Nephron (organoid): ENCODE measurements around the gene DHRS7C.

Source experiments
- H3K27ac Mint-ChIP-seq, 3 experiments: 2 replicates each; pipeline ENCODE4 v1.8.0; 2020; ENCODE audit warnings: mixed read lengths in 3 of 3, mild to moderate bottlenecking in 2 of 3, moderate library complexity in 1 of 3
- H3K27me3 Mint-ChIP-seq: 2 replicates; pipeline ENCODE4 v1.8.0; 2021; ENCODE audit warnings: low read depth, mild to moderate bottlenecking, moderate library complexity, mixed read lengths
- H3K36me3 Mint-ChIP-seq: 2 replicates; pipeline ENCODE4 v1.8.0; 2020; ENCODE audit warnings: low read depth, mixed read lengths
- H3K4me1 Mint-ChIP-seq: 2 replicates; pipeline ENCODE4 v1.8.0; 2020; ENCODE audit warnings: mixed read lengths
- H3K4me3 Mint-ChIP-seq, 3 experiments: 2 replicates each; pipeline ENCODE4 v1.8.0; 2020; ENCODE audit warnings: mild to moderate bottlenecking in 3 of 3, mixed read lengths in 3 of 3, moderate library complexity in 2 of 3
- H3K9me3 Mint-ChIP-seq: 2 replicates; pipeline ENCODE4 v1.8.0; 2020; ENCODE audit warnings: mixed read lengths
- CTCF ChIP-seq, 3 experiments: fragments of 200-600 bp; sonication (generic); IDR thresholded peaks; one replicate each; pipeline ENCODE4 v1.5.0; 2021; ENCODE audit warnings: antibody characterized with exemption in 3 of 3; ENCODE audit not compliant: unreplicated experiment in 3 of 3

The DHRS7C gene

GRCh38 chr17:9813166-9813565 is 21.8 kb upstream of the DHRS7C start:
- Mint-ChIP-seq H3K9me3 (no peaks in the 10 kb centered on the region), H3K27me3 (peaks cover 14% of the 10 kb centered on the region), H3K36me3 (no peaks in the 10 kb centered on the region), H3K4me1 (no peaks in the 10 kb centered on the region), H3K27ac (no peak overlapping the region), H3K4me3 (no peak overlapping the region)
- no peak for TF ChIP-seq CTCF (IDR thresholded peaks at IDR 0.05; ENCODE audit: unreplicated experiment in 3 of 3)

GRCh38 chr17:9811537-9811936 is 20.1 kb upstream of the DHRS7C start:
- H3K9me3 Mint-ChIP-seq, result no peaks in the 10 kb centered on the region
- no peak overlapping the region for H3K4me3 Mint-ChIP-seq
- H3K27me3 Mint-ChIP-seq, result peaks cover 13% of the 10 kb centered on the region
- H3K36me3 Mint-ChIP-seq, result no peaks in the 10 kb centered on the region
- H3K27ac Mint-ChIP-seq, result no peak overlapping the region
- no peaks in the 10 kb centered on the region for H3K4me1 Mint-ChIP-seq
- TF ChIP-seq CTCF (IDR thresholded peaks at IDR 0.05; ENCODE audit: unreplicated experiment in 3 of 3), result no peak

- H3K9me3 Mint-ChIP-seq, result peaks cover under 1% of the 10 kb centered on the region
- no peak overlapping the region for H3K4me3 Mint-ChIP-seq
- H3K27me3 Mint-ChIP-seq, result peaks cover 8% of the 10 kb centered on the region
- no peaks in the 10 kb centered on the region for H3K36me3 Mint-ChIP-seq
- no peak overlapping the region for H3K27ac Mint-ChIP-seq
- no peaks in the 10 kb centered on the region for H3K4me1 Mint-ChIP-seq
- no peak for TF ChIP-seq CTCF (IDR thresholded peaks at IDR 0.05; ENCODE audit: unreplicated experiment in 3 of 3)
Measured at GRCh38 chr17:9811086-9811485, 19.7 kb upstream of the DHRS7C start.

GRCh38 chr17:9810100-9810949 is 18.9 kb upstream of the DHRS7C start:
- no peak overlapping the region for H3K4me3 Mint-ChIP-seq
- H3K9me3 Mint-ChIP-seq, result peaks cover 4% of the 10 kb centered on the region
- no peaks in the 10 kb centered on the region for H3K36me3 Mint-ChIP-seq
- H3K4me1 Mint-ChIP-seq, result no peaks in the 10 kb centered on the region
- no peak for TF ChIP-seq CTCF (IDR thresholded peaks at IDR 0.05; ENCODE audit: unreplicated experiment in 3 of 3)
- H3K27ac Mint-ChIP-seq, result no peak overlapping the region
- H3K27me3 Mint-ChIP-seq, result peaks cover 8% of the 10 kb centered on the region

GRCh38 chr17:9809409-9809808 is 18.0 kb upstream of the DHRS7C start:
- Mint-ChIP-seq H3K4me3 (no peak overlapping the region), H3K4me1 (no peaks in the 10 kb centered on the region), H3K9me3 (peaks cover 13% of the 10 kb centered on the region), H3K36me3 (no peaks in the 10 kb centered on the region), H3K27me3 (peaks cover 8% of the 10 kb centered on the region), H3K27ac (no peak overlapping the region)
- TF ChIP-seq CTCF (IDR thresholded peaks at IDR 0.05; ENCODE audit: unreplicated experiment in 3 of 3), result no peak

- Mint-ChIP-seq H3K27ac (no peak overlapping the region), H3K36me3 (no peaks in the 10 kb centered on the region), H3K4me1 (no peaks in the 10 kb centered on the region), H3K27me3 (peaks cover 3% of the 10 kb centered on the region), H3K4me3 (no peak overlapping the region), H3K9me3 (peaks cover 20% of the 10 kb centered on the region)
- no peak for TF ChIP-seq CTCF (IDR thresholded peaks at IDR 0.05; ENCODE audit: unreplicated experiment in 3 of 3)
Measured at GRCh38 chr17:9806699-9807098, 15.3 kb upstream of the DHRS7C start.
